ENCODE results near the gene LOX. TPM values are rescaled to one million over a fixed set of nuclear protein-coding genes. Genes with fewer than 3 reads are reported as not detected.

Gene LOX
- polyA plus RNA-seq, 1 donor (not counting 4 experiments of a cell fraction or from before 2014, with no cell fraction given): 0.33 TPM

DNA sequence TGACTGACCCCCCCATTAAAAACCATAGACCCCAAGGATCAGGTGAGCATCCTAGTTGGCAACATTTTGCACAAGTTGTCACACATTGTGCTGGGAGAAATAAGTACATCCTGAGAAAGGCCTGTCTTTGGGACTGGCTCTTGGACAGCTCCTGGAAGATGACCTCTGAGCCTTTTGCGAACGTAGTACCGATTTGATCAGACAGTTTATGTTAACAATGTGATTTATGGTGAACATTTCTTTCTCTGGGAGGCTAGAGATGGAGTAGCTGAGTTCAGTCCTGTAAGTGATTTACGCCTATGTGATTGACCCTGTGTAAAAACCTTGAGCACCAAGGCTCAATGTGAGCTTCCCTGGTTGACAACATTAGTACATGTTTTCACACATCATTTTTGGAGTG is 41.7 kb downstream of the LOX start:
- Histone ChIP-seq H3K9me1 (ENCODE audit: control insufficient read depth, extremely low read depth, insufficient read depth, low read length) (no peaks in the 10 kb centered on the region), H3K79me2 (ENCODE audit: control insufficient read depth, insufficient read depth, low read length) (no peaks in the 10 kb centered on the region), H3K9ac (ENCODE audit: control insufficient read depth, extremely low read depth, insufficient read depth, low read length) (no peak overlapping the region), H3K4me2 (ENCODE audit: control insufficient read depth, extremely low read depth, insufficient read depth, low read depth, low read length) (no peak overlapping the region), H3K27me3 (ENCODE audit: control insufficient read depth, extremely low read depth, insufficient read depth, low read length) (no peaks in the 10 kb centered on the region), H3K36me3 (ENCODE audit: control insufficient read depth in 2 of 2, extremely low read depth in 1 of 2, insufficient read depth in 2 of 2, low read length in 2 of 2) (no peaks in the 10 kb centered on the region), H3K4me1 (ENCODE audit: control insufficient read depth, extremely low read depth, insufficient read depth, low read length) (no peaks in the 10 kb centered on the region), H3K4me3 (ENCODE audit: control insufficient read depth in 2 of 3, extremely low read depth in 1 of 3, insufficient read depth in 2 of 3, low read depth in 1 of 3, low read length in 3 of 3) (no peak overlapping the region), H4K20me1 (ENCODE audit: control insufficient read depth, extremely low read depth, insufficient read depth, low read length) (no peaks in the 10 kb centered on the region), H2AFZ (ENCODE audit: control insufficient read depth, low read length) (no peak overlapping the region), H3K27ac (ENCODE audit: control insufficient read depth, insufficient read depth, low read length) (no peak overlapping the region), H3K9me3 (ENCODE audit: control insufficient read depth, low read depth, low read length) (no peaks in the 10 kb centered on the region)
- DNase-seq (ENCODE audit: low read depth, low spot score) (no peak), FAIRE-seq (no peak)
- no peak for TF ChIP-seq EZH2 (IDR thresholded peaks at IDR 0.05; ENCODE audit: low read length)
- TF ChIP-seq, protein P1, sequence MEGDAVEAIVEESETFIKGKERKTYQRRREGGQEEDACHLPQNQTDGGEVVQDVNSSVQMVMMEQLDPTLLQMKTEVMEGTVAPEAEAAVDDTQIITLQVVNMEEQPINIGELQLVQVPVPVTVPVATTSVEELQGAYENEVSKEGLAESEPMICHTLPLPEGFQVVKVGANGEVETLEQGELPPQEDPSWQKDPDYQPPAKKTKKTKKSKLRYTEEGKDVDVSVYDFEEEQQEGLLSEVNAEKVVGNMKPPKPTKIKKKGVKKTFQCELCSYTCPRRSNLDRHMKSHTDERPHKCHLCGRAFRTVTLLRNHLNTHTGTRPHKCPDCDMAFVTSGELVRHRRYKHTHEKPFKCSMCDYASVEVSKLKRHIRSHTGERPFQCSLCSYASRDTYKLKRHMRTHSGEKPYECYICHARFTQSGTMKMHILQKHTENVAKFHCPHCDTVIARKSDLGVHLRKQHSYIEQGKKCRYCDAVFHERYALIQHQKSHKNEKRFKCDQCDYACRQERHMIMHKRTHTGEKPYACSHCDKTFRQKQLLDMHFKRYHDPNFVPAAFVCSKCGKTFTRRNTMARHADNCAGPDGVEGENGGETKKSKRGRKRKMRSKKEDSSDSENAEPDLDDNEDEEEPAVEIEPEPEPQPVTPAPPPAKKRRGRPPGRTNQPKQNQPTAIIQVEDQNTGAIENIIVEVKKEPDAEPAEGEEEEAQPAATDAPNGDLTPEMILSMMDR (optimal IDR thresholded peaks at IDR 0.05 in 1 of 3, IDR thresholded peaks at IDR 0.05 in 1 of 3, conservative IDR thresholded peaks at IDR 0.05 in 1 of 3; ENCODE audit: extremely low read depth in 1 of 3, insufficient read depth in 2 of 3, low read length in 3 of 3): no peak
- dilution Hi-C loops (cut with MboI; ENCODE audit: extremely low pct_ligation_motif_present, low sequenced_read_pairs): no loop called here

DNA sequence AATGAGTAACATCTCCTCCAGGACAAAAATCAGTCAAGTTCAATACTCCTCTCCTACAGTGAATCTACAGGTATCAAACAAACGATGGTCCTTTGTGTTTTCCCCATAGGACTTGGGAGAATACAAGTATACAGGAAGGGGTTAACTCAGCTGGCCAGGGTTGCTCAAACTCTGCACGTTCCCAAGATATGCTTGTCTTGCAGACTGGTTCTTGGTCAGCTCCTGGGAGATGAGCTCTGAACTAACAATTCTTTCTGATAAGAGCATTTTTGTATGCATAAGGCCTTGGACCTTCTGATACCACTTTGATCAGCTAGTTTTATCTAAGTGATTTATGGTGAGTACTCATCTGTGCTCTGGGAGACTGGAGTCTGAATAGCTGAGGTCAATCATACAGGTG is 42.1 kb downstream of the LOX start:
- Histone ChIP-seq H3K79me2 (ENCODE audit: control insufficient read depth, insufficient read depth, low read length) (no peaks in the 10 kb centered on the region), H4K20me1 (ENCODE audit: control insufficient read depth, extremely low read depth, insufficient read depth, low read length) (no peaks in the 10 kb centered on the region), H2AFZ (ENCODE audit: control insufficient read depth, low read length) (no peak overlapping the region), H3K4me2 (ENCODE audit: control insufficient read depth, extremely low read depth, insufficient read depth, low read depth, low read length) (no peak overlapping the region), H3K4me3 (ENCODE audit: control insufficient read depth in 2 of 3, extremely low read depth in 1 of 3, insufficient read depth in 2 of 3, low read depth in 1 of 3, low read length in 3 of 3) (no peak overlapping the region), H3K4me1 (ENCODE audit: control insufficient read depth, extremely low read depth, insufficient read depth, low read length) (no peaks in the 10 kb centered on the region), H3K9me1 (ENCODE audit: control insufficient read depth, extremely low read depth, insufficient read depth, low read length) (no peaks in the 10 kb centered on the region), H3K27ac (ENCODE audit: control insufficient read depth, insufficient read depth, low read length) (no peak overlapping the region), H3K36me3 (ENCODE audit: control insufficient read depth in 2 of 2, extremely low read depth in 1 of 2, insufficient read depth in 2 of 2, low read length in 2 of 2) (no peaks in the 10 kb centered on the region), H3K27me3 (ENCODE audit: control insufficient read depth, extremely low read depth, insufficient read depth, low read length) (no peaks in the 10 kb centered on the region), H3K9me3 (ENCODE audit: control insufficient read depth, low read depth, low read length) (no peaks in the 10 kb centered on the region), H3K9ac (ENCODE audit: control insufficient read depth, extremely low read depth, insufficient read depth, low read length) (no peak overlapping the region)
- dilution Hi-C loops (cut with MboI; ENCODE audit: extremely low pct_ligation_motif_present, low sequenced_read_pairs): no loop called here
- TF ChIP-seq, protein P1 (optimal IDR thresholded peaks at IDR 0.05 in 1 of 3, IDR thresholded peaks at IDR 0.05 in 1 of 3, conservative IDR thresholded peaks at IDR 0.05 in 1 of 3; ENCODE audit: extremely low read depth in 1 of 3, insufficient read depth in 2 of 3, low read length in 3 of 3): no peak
- TF ChIP-seq EZH2 (IDR thresholded peaks at IDR 0.05; ENCODE audit: low read length): no peak
- no peak for FAIRE-seq
- DNase-seq (ENCODE audit: low read depth, low spot score): no peak

All from keratinocyte (primary cell).